LoVo (cell line): ENCODE measurements around the gene ANG.
"Not testable (repeated sequence)": the region's sequence is repeated elsewhere in the genome, so short reads cannot be mapped to it uniquely, and the experiment has no call there.

Experiments used
- DNase-seq: peaks from one replicate; pipeline ENCODE4 v3.0.0-alpha.2; 2016; ENCODE audit warnings: low spot score

The ANG gene

DNA sequence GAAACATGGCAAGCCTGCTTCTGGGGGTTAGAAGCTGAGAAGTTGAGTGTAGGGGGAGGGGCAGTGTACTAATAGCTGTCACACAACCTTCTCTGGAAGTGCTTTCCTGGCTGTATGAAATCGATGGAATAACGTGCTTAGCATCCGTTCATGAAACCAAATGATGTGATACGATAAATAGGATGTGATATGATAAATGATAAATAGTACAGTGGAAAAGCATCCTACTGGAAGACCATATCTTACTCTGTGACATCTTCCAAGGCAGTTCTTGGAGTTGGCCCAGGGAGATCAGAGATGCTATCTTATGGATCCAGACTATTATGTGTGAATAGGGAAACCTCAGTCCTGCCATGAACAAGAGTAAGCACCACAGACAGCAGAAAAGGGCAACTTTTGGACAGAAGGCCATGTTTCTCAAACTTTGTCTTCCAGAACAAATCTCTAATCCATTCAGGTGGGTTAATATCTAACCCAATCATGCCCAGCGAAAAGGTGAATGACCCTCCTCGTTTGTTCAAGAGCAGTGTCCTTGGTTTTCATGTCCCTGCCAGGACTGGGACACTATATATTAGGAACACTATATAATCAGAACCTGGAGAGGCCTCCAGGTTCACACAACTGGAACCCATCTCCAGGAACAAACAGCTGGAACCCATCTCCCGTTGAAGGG is at the start of gene ANG:
TSS of gene ANG (plus strand) at position 598 of the 673 bp plus-strand sequence. CDS start 4,801 bp downstream, outside the sequence.
- no peak for DNase-seq

DNA sequence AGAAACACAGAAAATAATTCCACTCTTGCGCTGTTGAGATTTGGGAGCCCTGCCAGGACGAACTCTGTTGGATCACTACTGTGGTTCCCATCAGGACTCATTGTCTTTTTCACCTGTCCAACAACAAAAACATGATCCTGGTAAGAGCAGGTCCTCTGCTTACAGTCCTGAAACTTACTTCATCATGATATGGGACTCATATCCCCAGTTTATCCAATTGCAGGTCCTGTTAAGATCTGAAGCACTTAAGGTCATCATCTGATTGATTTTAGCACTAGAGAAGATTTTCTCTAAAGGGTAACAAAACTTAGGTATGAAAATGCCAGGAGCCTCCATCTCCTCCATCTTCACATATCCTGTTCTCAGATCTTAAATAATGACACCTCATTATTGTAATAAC is 47.0 kb upstream of the ANG start, which contains the start of gene OR6S1:
TSS of gene OR6S1 (minus strand) at position 101 of the 400 bp plus-strand sequence. CDS start at position 101, 0 bp downstream.
- no peak for DNase-seq

DNA sequence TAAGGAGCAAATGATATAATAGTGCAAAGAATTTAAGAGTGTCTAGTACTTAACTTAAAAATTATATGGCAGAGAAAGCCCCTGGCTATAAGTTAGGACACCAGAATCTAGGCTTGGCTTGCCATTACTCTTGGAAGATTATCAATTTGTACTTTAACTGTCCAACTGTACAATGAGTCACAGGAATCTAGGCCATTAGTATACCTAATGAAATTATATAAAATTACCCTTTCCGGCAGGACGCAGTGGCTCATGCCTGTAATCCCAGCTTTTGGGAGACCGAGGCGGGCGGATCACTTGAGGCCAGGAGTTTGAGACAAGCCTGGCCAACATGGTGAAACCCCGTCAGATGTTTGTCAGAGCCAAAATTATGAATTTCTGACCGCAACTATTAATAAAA is 46.4 kb upstream of the ANG start:
- no peak for DNase-seq

DNA sequence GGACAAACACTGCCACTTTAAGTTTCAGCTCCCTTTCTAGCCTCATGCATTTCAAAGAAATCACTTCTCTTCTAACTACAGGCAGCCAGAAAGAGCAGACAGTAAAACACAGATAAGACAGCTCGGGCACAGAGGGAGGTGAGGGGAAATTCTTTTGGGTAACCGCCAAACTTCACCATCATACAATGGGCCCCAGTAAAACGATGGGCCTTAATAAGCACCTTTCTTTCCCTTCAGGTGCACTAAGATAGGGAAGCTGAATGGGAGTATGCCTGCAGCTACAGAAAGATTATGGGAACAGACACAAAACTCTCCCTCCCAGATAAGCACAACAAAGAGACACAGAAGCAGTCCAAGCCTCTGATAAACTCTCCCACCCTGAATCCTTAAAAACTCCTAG is 45.8 kb upstream of the ANG start:
- not testable (repeated sequence) for DNase-seq

DNA sequence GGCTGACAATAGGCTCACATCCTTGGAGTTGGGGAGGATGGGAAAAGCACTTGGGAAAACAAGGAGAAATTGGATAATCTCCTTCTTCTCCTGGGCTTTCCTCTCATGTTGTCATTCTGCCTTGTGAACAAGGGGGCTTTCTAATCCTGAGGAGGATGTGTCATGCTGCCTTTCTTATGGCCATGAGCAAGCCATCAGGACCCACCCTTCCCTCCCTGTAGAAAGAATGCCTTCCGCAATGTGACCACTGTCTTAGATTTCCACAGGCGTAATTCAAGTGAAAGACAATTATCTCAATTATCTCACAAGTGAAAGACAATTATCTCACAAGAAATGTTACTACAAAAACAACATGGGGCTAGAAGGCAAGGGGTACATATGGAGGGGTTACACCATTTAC is 44.0 kb upstream of the ANG start:
- no peak for DNase-seq

DNA sequence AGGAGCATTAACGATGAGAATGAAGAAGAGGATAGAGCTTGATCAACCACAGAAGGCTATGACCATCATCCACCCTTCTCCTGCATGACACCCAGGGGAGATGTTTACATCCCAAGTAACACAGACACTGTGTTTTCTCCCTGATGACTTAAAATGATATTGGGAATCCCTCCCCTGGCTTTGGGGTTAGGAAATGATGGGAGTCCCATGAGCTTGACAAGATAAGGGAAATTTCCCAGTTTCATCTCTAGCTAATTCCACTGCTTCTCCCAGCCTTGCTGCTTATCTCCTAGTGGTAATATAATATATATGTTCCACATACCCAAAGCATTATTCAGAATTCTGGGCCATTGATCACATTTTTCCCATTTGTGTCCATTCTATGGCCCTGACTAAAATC is 43.1 kb upstream of the ANG start:
- DNase-seq: no peak

DNA sequence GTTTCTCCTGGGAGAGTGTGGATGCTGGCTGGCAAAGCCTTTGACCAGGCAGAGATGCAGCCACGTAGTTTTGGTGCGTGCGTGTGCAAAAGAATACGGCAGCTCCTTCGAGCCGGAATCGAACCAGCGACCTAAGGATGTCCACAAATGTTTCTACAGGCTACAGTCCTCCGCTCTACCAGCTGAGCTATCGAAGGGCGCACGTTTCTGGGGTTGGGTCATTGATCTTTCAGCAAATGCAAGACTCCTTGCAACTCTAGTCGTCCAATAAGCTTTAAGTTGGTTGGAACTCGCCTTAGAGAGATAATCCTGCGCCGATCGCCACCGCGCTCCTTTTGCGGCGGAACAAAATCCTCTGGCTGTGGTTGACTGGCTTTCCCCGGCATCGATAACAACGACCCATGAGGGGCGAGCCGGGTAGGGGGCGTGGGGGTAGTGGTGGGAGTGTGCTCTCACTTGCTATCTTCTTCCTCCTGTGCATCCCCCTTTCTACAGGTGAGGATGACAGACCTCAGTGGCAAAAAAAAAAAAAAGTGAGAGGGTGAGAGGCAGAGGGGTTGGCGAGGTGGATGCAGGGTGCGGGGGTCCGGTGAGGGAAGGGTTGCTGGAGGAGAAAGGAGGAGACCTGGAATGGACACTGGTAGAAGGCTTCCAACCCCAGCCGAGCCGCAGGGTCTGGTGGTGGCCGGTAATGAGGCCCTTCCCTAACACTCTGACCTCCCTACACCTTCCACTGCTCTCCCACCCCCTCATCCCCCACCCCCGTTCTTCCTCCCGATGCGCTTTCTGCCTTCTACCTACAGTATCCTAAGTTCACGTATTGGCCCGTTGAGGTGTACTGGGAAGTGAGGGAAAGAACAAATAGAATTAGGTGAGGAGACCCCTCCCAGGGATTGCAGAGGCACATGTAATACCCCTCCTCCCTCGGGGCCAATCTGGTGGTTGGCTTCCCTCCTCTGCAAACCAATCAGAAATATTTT is 35.3 kb upstream of the ANG start:
- DNase-seq: no peak

DNA sequence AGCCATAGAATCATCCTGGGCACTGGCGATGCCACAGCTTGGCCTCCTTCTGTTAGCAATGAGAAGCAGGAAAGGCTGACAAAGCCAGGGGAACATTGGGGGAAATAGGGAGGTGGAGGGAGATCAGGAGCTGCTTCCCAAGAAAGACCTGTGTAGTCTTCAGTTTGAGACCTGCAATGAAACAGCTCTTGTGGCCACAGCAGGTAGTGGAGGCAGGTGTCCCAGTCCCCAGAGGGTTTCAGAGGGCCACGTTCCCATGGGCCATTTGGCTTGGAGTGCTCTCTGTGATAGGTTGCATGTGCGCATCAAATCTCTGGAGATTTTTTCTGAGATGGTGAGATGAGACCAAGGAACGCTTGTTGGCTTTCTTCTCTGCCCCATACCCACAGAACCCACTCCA is 32.7 kb upstream of the ANG start:
- no peak for DNase-seq

DNA sequence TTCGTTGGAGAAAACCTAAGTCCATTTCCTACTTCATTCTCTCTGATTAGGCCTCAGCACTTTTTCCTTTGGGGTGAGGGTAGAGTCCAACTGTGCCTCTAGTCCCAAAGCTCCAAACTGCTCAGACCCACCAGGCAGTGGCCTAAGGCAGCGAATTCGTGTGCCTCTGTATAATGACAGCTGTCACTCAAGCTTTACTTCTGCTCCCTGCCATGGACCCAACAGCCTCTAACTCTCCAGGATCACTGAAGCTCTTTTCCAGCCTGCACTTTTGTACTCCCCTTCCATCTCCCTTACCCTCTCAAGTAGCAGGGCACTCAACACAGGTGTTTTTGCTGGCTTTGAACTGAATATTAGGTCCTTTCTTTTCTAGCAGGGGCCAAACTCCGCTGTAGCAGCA is 32.3 kb upstream of the ANG start:
- DNase-seq: no peak

DNA sequence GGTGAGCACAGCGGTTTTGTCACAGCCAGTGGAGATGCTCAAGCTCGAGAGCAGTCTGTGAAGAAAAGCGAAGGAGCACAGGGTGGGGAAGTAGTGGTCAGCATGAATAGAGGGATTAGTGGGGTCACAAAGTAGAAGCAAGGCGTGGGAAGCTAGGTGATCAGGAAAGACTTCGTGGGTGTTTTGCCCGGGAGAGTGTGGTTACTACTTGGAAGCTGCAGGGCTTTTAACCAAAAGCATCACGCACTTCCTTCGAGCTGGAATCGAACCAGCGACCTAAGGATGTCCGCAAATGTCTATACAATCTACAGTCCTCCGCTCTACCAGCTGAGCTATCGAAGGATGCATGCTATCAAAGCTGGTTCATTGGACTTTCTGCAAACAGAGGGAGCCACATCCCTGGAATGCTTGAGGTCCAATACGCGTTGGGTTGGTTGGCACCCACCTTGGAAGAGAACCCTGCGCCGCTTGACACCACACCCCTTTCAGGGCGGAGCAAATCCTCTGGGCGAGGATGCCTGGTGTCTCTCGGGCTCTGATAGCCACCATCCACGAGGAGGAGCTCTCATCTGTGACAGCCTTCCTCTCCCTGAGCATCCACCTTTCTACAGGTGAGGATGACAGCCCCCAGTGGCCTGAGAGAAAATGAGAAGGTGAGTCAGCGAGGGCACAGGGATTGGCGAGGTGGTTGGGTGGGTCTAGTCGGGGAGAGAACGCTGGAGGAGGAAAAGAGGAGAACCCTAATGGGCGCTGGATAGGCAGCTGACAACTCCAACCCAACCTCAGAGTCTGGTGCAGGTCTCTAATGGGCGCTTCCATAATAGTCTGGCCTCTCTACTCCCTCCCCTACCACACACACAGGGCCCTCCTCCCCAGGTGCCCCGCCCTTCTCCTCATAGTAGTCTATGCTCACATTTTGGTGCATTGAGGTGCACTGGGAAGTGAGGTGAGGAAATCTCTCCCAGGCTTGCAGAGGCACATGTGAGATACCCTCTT is 31.1 kb upstream of the ANG start:
- DNase-seq: peak; percentile 59

DNA sequence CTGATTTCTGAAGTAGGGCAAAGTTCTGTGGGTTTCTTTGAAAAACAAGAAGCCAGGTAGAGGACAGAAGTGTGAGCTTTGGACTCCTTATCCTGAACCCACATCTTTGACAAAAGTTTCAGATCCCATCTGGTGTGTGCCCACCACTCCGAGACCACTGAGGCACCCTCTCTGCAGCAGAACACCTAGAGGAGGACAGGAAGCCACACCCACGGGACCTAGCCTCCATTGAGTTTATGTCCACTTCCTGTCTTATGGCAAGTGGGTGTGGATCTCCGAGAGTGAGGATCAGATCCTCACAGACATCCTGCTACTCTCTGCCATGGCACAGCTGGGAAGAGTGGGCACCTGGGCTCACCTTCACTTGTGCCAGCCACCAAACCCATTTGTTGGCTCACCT is 30.3 kb upstream of the ANG start:
- no peak for DNase-seq

DNA sequence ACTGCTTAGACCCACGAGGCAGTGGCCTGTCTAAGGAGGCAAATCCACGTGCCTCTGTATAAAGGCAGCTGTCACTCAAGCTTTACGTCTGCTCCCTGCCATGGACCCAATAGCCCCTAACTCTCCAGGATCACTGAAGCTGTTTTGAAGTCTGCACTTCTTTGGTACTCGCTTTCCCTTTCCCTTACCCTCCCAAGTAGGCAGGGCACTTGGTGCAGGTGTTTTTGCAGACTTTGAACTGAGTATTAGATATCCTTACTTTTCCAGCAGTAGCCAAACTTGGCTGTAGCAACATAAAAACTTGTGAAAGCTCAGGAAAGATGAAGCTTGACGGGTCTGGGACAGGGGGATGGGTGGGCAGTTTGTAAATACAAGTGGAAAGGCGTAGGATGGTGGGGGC is 29.2 kb upstream of the ANG start:
- no peak for DNase-seq

DNA sequence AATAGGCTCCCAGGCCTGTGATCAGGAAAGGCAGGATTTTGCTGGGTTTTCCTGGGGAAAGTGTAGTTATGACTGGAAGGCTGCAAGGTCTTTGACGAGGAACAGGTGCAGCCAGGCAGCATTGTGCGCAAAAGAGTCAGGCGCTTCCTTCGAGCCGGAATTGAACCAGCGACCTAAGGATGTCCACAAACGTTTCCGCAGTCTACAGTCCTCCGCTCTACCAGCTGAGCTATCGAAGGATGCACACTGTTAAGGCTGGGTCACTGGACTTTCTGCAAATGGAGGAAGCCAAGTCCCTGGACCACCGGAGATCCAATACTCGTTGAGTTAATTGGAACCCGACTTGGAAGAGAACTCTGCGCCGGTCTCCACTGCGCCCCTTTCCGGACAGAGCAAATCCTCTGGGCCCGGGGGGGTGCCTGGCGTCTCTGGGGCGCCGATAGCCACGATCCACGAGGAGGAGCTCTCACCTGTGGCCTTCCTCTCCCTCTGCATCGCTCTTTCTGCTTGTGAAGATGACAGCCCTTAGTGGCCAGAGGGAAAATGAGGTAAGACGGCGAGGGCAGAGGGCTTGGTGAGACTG is 28.7 kb upstream of the ANG start:
- no peak for DNase-seq

DNA sequence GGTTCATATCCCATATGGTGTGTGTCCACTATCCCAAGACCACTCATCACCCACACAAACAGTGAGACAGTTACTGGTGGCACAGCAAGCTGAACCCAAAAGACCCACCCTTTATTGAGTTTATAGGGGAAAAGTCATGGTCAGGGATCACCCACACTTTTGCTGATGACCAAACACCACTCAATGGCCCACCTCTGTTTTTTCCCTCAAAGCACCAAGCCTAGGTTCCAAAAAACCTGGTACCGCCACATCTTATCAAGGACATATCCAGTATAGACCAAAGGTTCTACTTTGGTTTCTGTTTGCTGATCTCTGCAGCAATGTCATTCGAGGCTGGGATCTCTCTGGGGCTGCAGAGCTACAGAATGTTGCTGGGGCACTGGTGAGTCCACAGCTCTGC is 27.4 kb upstream of the ANG start:
- DNase-seq: no peak

DNA sequence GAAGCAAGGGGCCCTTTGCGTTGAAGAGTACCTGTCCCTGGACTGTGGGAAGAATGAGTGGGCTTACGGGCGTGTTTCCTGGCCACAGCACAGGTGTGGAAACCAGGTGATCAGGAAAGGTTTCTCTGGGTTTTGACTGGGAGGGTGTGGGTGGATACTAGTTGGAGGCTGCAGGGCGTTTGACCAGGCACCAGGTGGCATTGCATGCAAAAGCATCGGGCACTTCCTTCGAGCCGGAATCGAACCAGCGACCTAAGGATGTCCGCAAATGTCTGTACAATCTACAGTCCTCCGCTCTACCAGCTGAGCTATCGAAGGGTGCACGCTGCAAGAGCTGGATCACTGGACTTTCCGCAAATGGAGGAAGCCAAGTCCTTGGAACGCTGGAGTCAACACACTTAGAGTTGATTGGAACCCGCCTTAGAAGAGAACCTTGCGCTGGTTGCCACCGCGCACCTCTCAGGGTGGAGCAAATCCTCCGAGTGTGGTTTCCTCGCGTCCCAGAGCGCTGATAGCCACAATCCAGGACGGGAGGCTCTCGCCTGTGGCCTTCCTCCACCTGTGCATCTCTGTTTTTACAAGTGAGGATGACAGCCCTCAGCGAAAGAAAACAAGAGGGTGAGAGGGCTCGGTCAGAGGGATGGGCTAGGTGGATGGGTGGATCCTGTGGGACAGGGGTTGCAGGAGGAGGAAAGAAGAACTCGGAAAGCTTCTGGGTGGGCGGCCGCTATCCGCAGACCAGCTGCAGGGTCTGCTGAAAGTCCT is 25.4 kb upstream of the ANG start:
- peak; percentile 73 for DNase-seq

DNA sequence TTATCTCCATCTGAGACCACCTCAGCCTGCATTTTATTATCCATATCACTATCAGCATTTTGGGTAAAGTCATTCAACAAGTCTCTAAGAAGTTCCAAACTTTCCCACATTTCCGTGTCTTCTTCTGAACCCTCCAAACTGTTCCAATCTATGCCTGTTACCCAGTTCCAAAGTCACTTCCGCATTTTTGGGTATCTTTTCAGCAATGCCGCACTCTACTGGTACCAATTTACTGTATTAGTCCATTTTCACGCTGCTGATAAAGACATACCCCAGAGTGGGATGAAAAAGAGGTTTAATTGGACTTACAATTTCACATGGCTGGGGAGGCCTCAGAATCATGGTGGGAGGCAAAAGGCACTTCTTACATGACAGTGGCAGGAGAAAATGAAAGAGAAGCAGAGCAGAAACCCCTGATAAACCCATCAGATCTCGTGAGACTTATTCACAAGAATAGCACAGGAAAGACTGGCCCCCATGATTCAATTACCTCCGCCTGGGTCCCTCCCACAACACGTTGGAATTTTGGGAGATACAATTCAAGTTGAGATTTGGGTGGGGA is 22.1 kb upstream of the ANG start:
- not testable (repeated sequence) for DNase-seq

DNA sequence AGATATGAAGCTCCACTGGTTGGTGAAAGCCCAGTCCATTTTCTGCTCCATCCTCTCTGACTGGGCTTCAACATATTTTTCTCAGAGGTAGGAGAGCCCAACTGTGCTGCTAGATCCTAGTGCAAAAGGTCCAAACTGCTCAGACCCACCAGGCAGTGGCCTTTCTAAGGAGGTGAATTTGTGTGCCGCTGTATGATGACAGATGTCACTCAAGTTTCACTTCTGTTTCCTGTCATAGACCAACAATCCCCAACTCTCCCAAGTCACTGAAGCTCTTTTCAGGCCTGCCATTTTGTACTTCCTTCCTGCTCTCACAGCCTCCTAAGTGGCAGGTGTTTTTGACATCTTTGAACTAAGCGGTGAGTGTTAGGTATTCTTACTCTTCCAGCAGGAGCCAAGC is 20.6 kb upstream of the ANG start:
- no peak for DNase-seq

DNA sequence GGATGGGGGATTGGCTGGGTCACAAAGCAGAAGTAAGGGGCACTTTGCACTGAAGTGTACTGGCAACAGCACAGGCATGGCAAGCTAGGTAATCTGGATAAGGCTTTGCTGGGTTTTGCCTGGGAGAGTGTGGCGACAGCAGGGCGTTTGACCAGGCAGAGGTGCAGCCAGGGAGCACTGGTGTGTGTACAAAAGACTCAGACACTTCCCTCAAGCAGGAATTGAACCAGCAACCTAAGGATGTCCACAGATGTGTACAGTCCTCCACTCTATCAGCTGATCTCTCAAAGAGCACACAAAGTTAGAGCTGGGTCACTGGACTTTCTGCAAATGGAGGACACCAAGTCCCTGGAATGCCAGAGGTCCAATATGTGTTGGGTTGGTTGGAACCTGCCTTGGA is 19.6 kb upstream of the ANG start:
- no peak for DNase-seq

DNA sequence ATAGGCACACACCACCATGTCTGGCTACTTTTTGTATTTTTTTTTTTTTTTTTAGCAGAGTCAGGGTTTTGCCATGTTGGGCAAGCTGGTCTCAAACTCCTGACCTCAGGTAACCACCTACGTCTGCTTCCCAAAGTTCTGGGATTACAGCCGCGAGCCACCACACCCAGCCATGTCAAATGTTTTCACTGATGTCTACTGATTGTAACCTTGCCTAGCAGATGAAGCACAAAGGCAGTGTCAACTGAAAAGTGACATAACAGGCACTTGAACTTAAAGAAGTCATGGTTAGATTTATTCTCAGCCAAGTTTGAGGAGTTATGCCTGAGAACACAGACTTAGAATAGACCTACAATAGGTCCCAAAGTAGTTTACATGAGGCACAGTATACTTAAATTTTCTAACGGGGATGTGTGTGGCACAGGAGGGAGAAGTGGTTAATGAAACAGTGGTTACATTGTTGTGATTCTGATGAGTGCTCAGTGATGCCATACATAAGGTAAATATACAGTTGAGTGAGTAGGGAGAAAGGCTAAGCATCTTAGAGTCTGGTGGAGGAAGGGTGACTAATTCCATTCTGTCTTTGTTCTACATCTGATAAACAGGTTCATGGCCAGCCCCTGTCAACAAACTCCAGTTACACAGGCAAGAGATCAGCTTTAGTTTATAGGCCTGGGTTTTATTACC is 16.8 kb upstream of the ANG start:
- DNase-seq: no peak

DNA sequence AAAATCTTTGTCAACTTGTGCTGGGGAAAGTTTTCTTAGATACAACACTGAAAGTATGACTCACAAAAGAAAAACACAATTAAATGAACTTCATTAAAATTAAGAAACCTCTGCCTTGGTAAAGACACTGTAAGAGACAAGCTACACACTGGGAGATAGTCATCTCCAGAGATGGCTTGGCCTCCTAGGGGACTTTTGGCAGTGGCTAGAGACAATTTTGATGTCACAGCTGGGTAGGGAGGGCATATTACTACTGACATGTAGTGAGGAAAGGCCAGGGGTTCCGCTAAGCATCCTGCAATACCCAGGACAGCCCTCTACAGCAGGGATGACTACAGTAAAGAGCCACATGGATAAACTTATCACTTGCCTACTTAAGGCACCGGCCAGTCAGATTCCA is 12.9 kb upstream of the ANG start:
- DNase-seq: no peak
